Daoy (cell line): ENCODE results near the gene B9D2. TPM values are rescaled to one million over a fixed set of nuclear protein-coding genes. Genes with fewer than 3 reads are reported as not detected.

Experiments used
- DNase-seq: peaks from one replicate; pipeline ENCODE4 v3.0.0-alpha.2; 2015; ENCODE audit warnings: low read depth
- total RNA-seq: library from RNA; depleted of rRNA; stranded (reverse); fragments of >200 nt; shearing (Covaris generic); gene quantifications from 2 replicates; pipeline ENCODE4 v1.2.3, GENCODE V29; 2014; rRNA removed

Gene B9D2
- total RNA-seq, 1 experiment from 2014 or later: 4.9 TPM

DNA sequence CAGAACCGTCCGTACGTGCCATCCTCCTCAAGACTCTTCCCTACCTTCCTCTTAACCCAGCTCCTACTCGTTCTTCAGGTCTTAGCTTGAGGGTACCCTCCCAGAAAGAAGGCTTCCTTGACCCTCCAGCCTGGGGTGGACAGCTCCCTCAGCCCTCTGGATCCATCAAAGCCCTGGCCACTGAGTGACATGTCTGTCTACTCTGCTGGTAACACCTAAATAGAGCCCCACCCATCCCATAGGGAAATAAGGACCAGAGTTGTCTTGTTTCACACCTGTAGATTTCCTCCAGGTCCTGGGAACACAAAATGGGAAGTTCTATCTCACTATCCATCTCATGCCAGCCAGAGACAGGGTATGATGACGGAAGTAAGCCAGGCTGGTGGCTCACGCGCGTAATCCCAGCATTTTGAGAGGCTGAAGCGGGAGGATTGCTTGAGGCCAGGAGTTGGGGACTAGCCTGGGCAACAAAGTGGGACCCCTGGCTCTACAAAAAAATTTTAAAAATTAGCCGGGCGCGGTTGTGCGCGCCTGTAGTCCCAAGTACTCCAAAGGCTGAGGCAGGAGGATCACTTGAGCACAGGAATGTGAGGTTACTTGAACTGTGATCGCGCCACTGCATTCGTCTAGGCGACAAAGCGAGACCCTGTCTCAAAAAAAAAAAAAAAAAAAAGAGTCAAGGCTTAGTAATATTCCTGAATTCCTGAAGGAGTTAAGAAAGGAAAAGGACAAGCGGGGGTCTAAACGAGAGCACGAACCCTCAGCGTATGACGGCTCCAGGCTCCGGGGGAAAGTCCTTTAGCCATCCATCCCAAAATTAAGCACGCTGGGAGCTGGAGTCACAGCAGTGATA, 54.5 kb downstream of the B9D2 start:
- no peak for DNase-seq

DNA sequence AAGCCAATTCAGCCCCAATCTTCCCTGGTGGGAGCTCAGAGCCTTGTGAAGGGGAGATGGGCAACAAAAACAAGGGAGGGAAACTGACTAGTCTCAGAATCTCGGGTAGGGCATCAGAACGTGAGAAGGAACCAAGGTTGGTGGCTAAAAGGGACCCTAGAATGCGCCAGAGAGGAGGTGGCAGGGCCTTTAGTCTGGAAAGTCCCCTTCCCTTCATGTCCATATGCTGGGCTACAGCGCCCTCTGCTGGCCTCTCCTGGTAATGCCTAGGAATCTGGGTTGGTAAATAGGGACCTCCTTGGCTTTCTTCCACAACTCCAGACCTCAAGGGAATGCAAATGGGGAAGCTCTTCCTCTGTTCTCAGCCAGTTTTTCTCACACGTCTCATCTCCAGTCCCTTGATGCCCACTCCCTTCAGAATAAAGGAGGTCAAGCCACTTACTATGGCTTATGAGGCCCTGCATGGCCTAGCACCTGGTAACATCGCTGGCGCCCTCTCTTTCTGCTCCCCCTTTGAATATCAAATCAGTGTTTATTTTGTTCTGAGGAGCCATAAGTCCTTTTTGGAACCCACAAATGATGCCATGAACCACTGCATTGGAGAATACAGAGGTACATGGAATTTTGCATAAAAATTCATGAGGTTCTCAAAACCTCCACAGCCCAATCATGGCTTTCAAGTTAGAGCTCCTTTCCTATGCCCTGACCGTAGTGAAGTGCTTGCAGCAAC, 55.3 kb downstream of the B9D2 start:
- DNase-seq: peak; percentile 88

DNA sequence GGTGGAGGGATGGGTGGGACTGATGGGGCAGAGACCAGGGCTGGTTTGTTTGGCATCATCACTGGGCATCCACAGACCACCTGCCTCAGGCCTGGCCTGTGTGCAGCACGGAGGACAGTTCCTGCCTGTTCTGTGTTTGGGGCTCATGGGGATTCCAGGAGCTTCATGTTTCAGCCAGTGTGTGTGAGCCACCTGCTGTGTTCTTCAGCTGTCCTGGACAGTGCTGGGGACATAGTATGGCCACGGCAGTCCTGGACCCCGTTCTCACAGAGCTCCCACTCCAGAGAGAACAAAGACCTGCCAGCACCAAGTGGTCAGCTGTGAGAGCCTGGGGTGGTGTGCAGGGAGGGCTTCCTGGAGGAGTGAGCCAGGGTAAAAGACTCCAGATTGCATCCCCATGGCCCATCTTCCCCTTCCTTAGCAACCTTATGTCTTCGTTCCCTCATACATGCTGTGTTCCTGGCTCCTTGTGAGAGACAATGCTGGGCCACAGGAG, 55.9 kb downstream of the B9D2 start:
- no peak for DNase-seq

DNA sequence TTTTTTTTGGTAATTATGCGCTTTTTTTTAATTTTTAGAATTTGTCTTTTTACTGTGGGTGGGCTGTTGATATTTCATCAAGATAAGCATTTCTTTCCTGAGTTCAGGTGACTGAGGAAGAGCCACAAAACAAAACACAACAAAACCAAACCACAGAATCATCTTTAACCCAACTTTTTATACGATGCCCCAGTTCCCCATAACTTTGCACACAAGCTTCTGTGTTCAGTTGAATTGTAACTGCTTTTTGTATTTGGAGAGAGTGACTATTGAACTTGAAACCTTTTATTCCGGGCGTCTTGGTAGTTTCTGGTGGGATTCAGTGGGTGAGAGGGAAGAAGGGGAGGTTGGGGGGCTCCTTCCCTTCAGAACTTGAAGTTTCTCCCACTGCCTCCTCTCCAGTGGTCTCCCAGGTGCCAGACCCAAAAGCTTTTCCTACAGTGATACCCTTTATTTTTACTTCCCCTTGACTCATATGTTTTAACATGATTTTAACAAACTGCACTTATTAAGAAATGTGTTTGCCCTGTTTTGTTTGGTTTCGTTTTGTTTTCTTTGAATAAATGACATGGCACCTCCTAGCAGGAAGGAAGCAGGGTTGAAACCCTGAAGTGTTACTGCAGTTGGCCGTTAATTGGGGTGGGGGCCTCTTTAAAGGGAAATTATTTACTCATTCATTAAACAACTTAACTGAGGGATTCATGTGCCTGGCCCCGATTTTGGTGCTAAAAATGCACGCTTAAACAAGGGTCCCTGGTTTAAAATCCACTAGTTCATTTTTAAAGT, 56.7 kb downstream of the B9D2 start:
- no peak for DNase-seq

DNA sequence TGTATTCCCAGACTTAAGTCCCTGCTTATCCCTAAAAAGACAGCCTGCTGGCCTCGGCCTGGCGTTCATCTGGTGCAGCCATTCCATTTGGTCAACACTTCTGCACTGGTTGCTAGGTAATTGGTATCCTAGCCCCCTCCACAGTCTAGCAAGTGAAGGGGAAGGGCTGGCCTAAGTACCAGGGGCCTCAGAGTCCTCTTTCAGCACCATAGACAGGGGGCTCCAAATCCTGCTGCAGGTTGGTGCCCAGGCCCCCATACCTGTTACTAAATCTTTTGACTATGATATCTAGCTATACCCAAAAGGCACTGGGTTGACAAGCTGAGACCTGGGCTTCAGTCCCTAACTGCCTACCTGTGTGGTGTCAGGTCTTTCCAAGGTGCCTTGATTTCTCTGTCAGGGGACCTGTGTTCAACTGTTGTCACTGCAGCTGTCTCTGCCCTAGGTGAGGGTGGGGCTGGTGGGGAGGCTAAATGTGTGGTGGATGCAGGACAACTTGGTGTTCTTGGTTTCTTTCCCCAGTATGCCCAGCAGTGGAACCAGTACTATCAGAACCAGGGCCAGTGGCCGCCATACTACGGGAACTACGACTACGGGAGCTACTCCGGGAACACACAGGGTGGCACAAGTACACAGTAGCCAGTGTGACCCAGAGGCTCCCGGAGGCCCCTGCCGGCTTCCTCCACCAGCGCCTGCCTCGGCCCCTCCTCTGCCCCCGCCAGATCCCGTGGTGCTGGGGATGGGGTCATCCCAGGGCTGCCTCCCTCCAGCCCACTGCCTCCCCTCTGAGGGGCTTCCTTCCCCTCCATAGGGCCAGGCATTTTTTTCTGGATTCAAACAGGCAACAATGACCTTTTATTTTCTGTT, 57.8 kb downstream of the B9D2 start:
- DNase-seq: no peak

DNA sequence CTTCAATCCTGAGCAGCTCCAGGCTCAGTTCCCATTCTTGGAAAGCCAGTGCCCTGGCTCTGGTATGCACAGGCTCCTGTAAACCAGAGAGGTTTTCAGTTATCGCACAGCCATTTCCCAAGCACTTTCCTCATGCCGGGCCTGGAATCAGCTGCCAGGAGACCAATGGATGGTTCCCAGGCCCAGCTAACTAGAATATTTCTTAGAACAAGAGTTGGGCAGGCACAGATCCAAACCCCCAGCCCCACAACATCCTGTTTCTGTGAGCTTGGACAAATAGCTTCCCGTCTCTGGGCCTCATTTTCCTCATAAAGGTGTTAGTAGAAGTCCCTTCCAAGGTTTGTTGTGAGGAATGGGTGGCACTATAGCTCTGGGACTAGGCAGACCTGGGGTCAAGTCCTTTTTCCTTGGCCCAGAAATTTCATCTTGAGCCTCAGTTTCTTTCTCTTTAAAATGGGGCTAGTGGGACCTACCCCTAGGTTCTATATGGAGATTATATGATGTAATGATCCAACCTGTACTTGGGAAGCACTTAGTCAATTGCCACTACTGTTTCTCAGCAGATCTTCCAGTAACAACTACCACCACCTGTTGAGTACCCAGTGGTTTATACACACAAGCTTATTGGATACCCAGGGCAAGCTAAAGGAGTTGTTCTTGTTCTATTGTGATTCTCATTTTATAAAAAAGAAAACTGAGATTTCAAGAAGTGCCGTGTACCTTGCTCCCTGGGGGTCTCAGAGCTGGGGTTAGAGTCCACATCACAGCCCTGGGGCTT, 59.1 kb downstream of the B9D2 start:
- DNase-seq: no peak

Other genes starting within 250 kb of the B9D2 start
- not detected in 2 replicates for gene CYP2F1, start 249.7 kb downstream of the B9D2 start, total RNA-seq
- gene CYP2S1, start 170.9 kb downstream of the B9D2 start, total RNA-seq: 0.77 and 5.0 TPM in 2 replicates
- gene AXL, start 144.9 kb downstream of the B9D2 start, total RNA-seq: 170 and 174 TPM in 2 replicates
- 148 and 172 TPM in 2 replicates for gene HNRNPUL1, start 99.8 kb downstream of the B9D2 start, total RNA-seq
- 16.0 and 16.9 TPM in 2 replicates for gene CCDC97, start 54.0 kb downstream of the B9D2 start, total RNA-seq
- gene TGFB1, start 10.2 kb downstream of the B9D2 start, total RNA-seq: 9.1 and 35.6 TPM in 2 replicates
- gene TMEM91, start 12.4 kb upstream of the B9D2 start, total RNA-seq: 1.6 and 1.7 TPM in 2 replicates
- 74.3 and 90.0 TPM in 2 replicates for gene EXOSC5, start 33.2 kb upstream of the B9D2 start, total RNA-seq
- 37.2 and 41.4 TPM in 2 replicates for gene BCKDHA, start 33.7 kb upstream of the B9D2 start, total RNA-seq
- gene B3GNT8, start 63.2 kb upstream of the B9D2 start, total RNA-seq: 0.06 TPM in 1 of 2 replicates, not detected in the other
- 71.5 and 99.0 TPM in 2 replicates for gene DMAC2, start 75.8 kb upstream of the B9D2 start, total RNA-seq
- gene ERICH4, start 79.0 kb upstream of the B9D2 start, total RNA-seq: not detected in 2 replicates
- 0.12 TPM in 1 of 2 replicates, not detected in the other for gene CEACAM21, start 212.0 kb upstream of the B9D2 start, total RNA-seq